IMR-90 (cell line): ENCODE results near the gene KCNJ10. TPM values are rescaled to one million over a fixed set of nuclear protein-coding genes. Genes with fewer than 3 reads are reported as not detected.

Experiments
- ATAC-seq: fragments of 200-7000 bp; cut with Tn5 transposase; 2 replicates; pipeline ENCODE4 v1.9.1; 2020; ENCODE audit warnings: low read depth, mild to moderate bottlenecking, moderate library complexity
- BruUV-seq: library from RNA; stranded (reverse); fragments of 400-500 nt; replicated peaks from 2 replicates; lab custom pipeline; 2021; lab: Mats Ljungman, UMichigan
- CTCF ChIA-PET: fragments of 300-600 bp; formaldehyde crosslinking; extraction: SDS; loops from one replicate; lab custom pipeline; 2021; ENCODE audit warnings: antibody characterized with exemption; lab: Yijun Ruan, JAX
- POLR2A ChIA-PET: fragments of 300-600 bp; sonication (Branson Sonifier 250); formaldehyde crosslinking; loops from one replicate; lab custom pipeline; 2022; ENCODE audit warnings: antibody characterized with exemption; ENCODE audit not compliant: unreplicated experiment; lab: Charles Lee
- DNase-seq: peaks from one replicate; pipeline ENCODE4 v3.0.0; 2013
- H2AFZ ChIP-seq: replicated peaks from 2 replicates; pipeline ENCODE3; 2013; ENCODE audit warnings: low read length, mild to moderate bottlenecking; ENCODE audit not compliant: poor library complexity
- H2AK5ac ChIP-seq: 2 replicates; pipeline ENCODE4 v1.6.1; 2013; ENCODE audit warnings: low read depth, low read length, inconsistent platforms
- H2AK9ac ChIP-seq: replicated peaks from 2 replicates; pipeline ENCODE3; 2013; ENCODE audit warnings: mild to moderate bottlenecking, low read depth, low read length, moderate library complexity; ENCODE audit not compliant: poor library complexity
- H2BK120ac ChIP-seq: 2 replicates; pipeline ENCODE4 v1.6.1; 2013; ENCODE audit warnings: low read depth, low read length, inconsistent platforms
- H2BK15ac ChIP-seq: 3 replicates; pipeline ENCODE4 v1.6.1; 2013; ENCODE audit warnings: low read depth, low read length, inconsistent platforms
- H2BK20ac ChIP-seq: 2 replicates; pipeline ENCODE4 v1.6.1; 2013; ENCODE audit warnings: low read depth, mild to moderate bottlenecking, inconsistent platforms, low read length, moderate library complexity
- H2BK5ac ChIP-seq: 2 replicates; pipeline ENCODE4 v1.6.1; 2013; ENCODE audit warnings: mild to moderate bottlenecking, low read depth, low read length, inconsistent platforms; ENCODE audit not compliant: poor library complexity, severe bottlenecking
- H3K14ac ChIP-seq: replicated peaks from 2 replicates; pipeline ENCODE4 v1.6.1; 2013; ENCODE audit warnings: low read depth, low read length, inconsistent platforms
- H3K18ac ChIP-seq: 2 replicates; pipeline ENCODE4 v1.6.1; 2013; ENCODE audit warnings: low read depth, low read length, control low read depth
- H3K23ac ChIP-seq: 2 replicates; pipeline ENCODE4 v1.6.1; 2013; ENCODE audit warnings: low read depth, low read length, inconsistent platforms
- H3K27ac ChIP-seq: 2 replicates; pipeline ENCODE4 v1.5.1; 2013; ENCODE audit warnings: mild to moderate bottlenecking, control low read depth, low read length; ENCODE audit not compliant: insufficient read depth
- H3K27me3 ChIP-seq: 2 replicates; pipeline ENCODE4 v1.6.1; 2013; ENCODE audit warnings: low read length; ENCODE audit not compliant: control insufficient read depth, insufficient read depth
- H3K36me3 ChIP-seq: 2 replicates; pipeline ENCODE4 v1.6.1; 2013; ENCODE audit warnings: low read length, mixed read lengths; ENCODE audit not compliant: control insufficient read depth, insufficient read depth
- H3K4ac ChIP-seq: 2 replicates; pipeline ENCODE4 v1.6.1; 2013; ENCODE audit warnings: low read depth, low read length, inconsistent platforms
- H3K4me1 ChIP-seq: 2 replicates; pipeline ENCODE4 v1.6.1; 2013; ENCODE audit warnings: low read length, mixed read lengths; ENCODE audit not compliant: control insufficient read depth, insufficient read depth
- H3K4me2 ChIP-seq: 2 replicates; pipeline ENCODE4 v1.6.1; 2013; ENCODE audit warnings: low read depth, mild to moderate bottlenecking, control low read depth, low read length, moderate library complexity
- H3K4me3 ChIP-seq: 2 replicates; pipeline ENCODE4 v1.5.1; 2013; ENCODE audit warnings: low read depth, mild to moderate bottlenecking, control low read depth, low read length, moderate library complexity; ENCODE audit not compliant: insufficient read depth
- H3K56ac ChIP-seq: 2 replicates; pipeline ENCODE4 v1.6.1; 2013; ENCODE audit warnings: low read length, inconsistent platforms; ENCODE audit not compliant: insufficient read depth; ENCODE audit errors: extremely low read depth
- H3K79me1 ChIP-seq, 2 experiments: 2 replicates each; pipeline ENCODE4 v1.6.1; 2013; ENCODE audit warnings: low read length in 2 of 2, inconsistent platforms in 1 of 2, low read depth in 1 of 2
- H3K9ac ChIP-seq: 2 replicates; pipeline ENCODE4 v1.6.1; 2013; ENCODE audit warnings: low read depth, low read length, control low read depth
- H3K9me1 ChIP-seq: 2 replicates; pipeline ENCODE4 v1.6.1; 2013; ENCODE audit warnings: low read length, inconsistent platforms; ENCODE audit not compliant: insufficient read depth
- H3K9me3 ChIP-seq: 2 replicates; pipeline ENCODE4 v1.6.1; 2013; ENCODE audit warnings: low read length; ENCODE audit not compliant: control insufficient read depth, insufficient read depth
- H4K20me1 ChIP-seq: 2 replicates; pipeline ENCODE4 v1.6.1; 2013; ENCODE audit warnings: low read length, inconsistent platforms; ENCODE audit not compliant: insufficient read depth
- H4K5ac ChIP-seq: 2 replicates; pipeline ENCODE4 v1.6.1; 2013; ENCODE audit warnings: mild to moderate bottlenecking, low read depth, low read length, control low read depth
- H4K8ac ChIP-seq, 2 experiments: 2 replicates each; pipeline ENCODE4 v1.6.1; 2013; ENCODE audit warnings: low read depth in 2 of 2, low read length in 2 of 2, control low read depth in 1 of 2, inconsistent platforms in 1 of 2
- H4K91ac ChIP-seq: 2 replicates; pipeline ENCODE4 v1.6.1; 2013; ENCODE audit warnings: low read depth, low read length, inconsistent platforms; ENCODE audit not compliant: insufficient read depth
- MAFK ChIP-seq: IDR thresholded peaks from 2 replicates; pipeline ENCODE4 v1.6.1; 2012; ENCODE audit warnings: low read depth, low read length, improper control_type of control experiment
- NFE2L2 ChIP-seq: fragments of 150-350 bp; IDR thresholded peaks from 2 replicates; pipeline ENCODE4 v1.6.1; 2016; ENCODE audit warnings: low read depth, mild to moderate bottlenecking, low read length
- RAD21 ChIP-seq: IDR thresholded peaks from 2 replicates; pipeline ENCODE4 v1.6.1; 2012; ENCODE audit warnings: low read length, improper control_type of control experiment
- WGBS, 2 experiments: methylation state at CpG; one replicate each; pipeline versions ENCODE4 v1.1.5 to v1.1.7; 2013; ENCODE audit warnings: missing lambda C conversion rate in 2 of 2; ENCODE audit not compliant: insufficient read length in 1 of 2; ENCODE audit errors: extremely low coverage in 2 of 2; 5-methylcytosine and 5-hydroxymethylcytosine counted together
- dilution Hi-C: fragments of 300-500 bp; cut with HindIII; formaldehyde crosslinking; loops from one replicate; pipeline ENCODE4 v1.14.3; 2018; ENCODE audit warnings: low sequenced_read_pairs; ENCODE audit not compliant: unreplicated experiment
- in situ Hi-C: fragments of 300-500 bp; cut with MboI; formaldehyde crosslinking; loops from 3 replicates; pipeline ENCODE4 v1.14.3; 2019; ENCODE audit warnings: low sequenced_read_pairs, inconsistent platforms, mixed read lengths
- intact Hi-C: fragments of 100-400 bp; cut with micrococcal nuclease; formaldehyde crosslinking; loops from 2 replicates; pipeline ENCODE4 v1.10.0; 2022
- polyA plus RNA-seq, 3 experiments: library from polyadenylated mRNA; depleted of rRNA; stranded (reverse); fragments of >200 nt; gene quantifications; 2 replicates each; pipeline ENCODE4 v1.2.3, GENCODE V29; 2012; ENCODE audit warnings: low replicate concordance in 1 of 3
- total RNA-seq: library from RNA; depleted of rRNA; stranded (reverse); fragments of >200 nt; gene quantifications from 2 replicates; pipeline ENCODE4 v1.2.3, GENCODE V29; 2012

Gene KCNJ10
- total and polyA plus RNA-seq, 2 of the 4 experiments (the other 2 are of a cell fraction), result not detected

GRCh38 chr1:159964144-159964543 lies 105.8 kb downstream of the KCNJ10 start:
- no peak overlapping the region for H4K5ac ChIP-seq
- TF ChIP-seq NFE2L2, result no peak
- TF ChIP-seq RAD21, result no peak
- no peak for TF ChIP-seq MAFK
- H3K9me3 ChIP-seq, result no peaks in the 10 kb centered on the region
- no peak overlapping the region for H3K27ac ChIP-seq
- ATAC-seq, result no peak
- H2BK20ac ChIP-seq, result no peak overlapping the region
- no peaks in the 10 kb centered on the region for H3K9me1 ChIP-seq
- H3K18ac ChIP-seq, result no peak overlapping the region
- H2AK9ac ChIP-seq, result no peak overlapping the region
- H3K56ac ChIP-seq, result no peak overlapping the region
- H2BK120ac ChIP-seq, result no peak overlapping the region
- no peak overlapping the region for H2BK5ac ChIP-seq
- no peaks in the 10 kb centered on the region for H3K79me1 ChIP-seq
- CTCF ChIA-PET, result no interaction called here
- H3K4me2 ChIP-seq, result no peak overlapping the region
- H3K4me3 ChIP-seq, result no peak overlapping the region
- no TSS peak for BruUV-seq
- H4K8ac ChIP-seq, result no peak overlapping the region
- no peaks in the 10 kb centered on the region for H4K20me1 ChIP-seq
- in situ Hi-C loops, result no loop called here
- no peak overlapping the region for H2BK15ac ChIP-seq
- POLR2A ChIA-PET, result no interaction called here
- H3K4ac ChIP-seq, result no peak overlapping the region
- peaks cover 2% of the 10 kb centered on the region; the same call in 1 of the 2 replicates for H3K4me1 ChIP-seq
- H3K14ac ChIP-seq, result no peak overlapping the region
- H2AK5ac ChIP-seq, result no peak overlapping the region
- no CpG with 5 or more reads among the region's 3 CpGs for WGBS, 2 experiments
- no peak overlapping the region for H4K91ac ChIP-seq
- no peaks in the 10 kb centered on the region for H3K36me3 ChIP-seq
- DNase-seq, result no peak
- dilution Hi-C loops, result no loop called here
- no peak overlapping the region for H2AFZ ChIP-seq
- H3K9ac ChIP-seq, result no peak overlapping the region
- no peak overlapping the region for H3K23ac ChIP-seq
- H3K27me3 ChIP-seq, result peaks cover 8% of the 10 kb centered on the region
- intact Hi-C loops, result no loop called here
